Vagina (tissue), 2 donors: Measurements from ENCODE around the gene ZC3H14. TPM values are rescaled to one million over a fixed set of nuclear protein-coding genes. Genes with fewer than 3 reads are reported as not detected.

Experiments used
- DNase-seq, 2 donors: peaks; one replicate each; pipeline ENCODE4 v3.0.0-alpha.2; 2017; ENCODE audit errors: extremely low spot score in 2 of 2
- H3K27ac ChIP-seq: fragments of 200-600 bp; sonication (generic); one replicate; pipeline ENCODE4 v1.5.1; 2019
- H3K27me3 ChIP-seq: fragments of 200-600 bp; sonication (generic); one replicate; pipeline ENCODE4 v1.5.1; 2019
- H3K36me3 ChIP-seq, 2 donors: fragments of 200-600 bp; sonication (generic); one replicate each; pipeline ENCODE4 v1.5.1; 2017 to 2019
- H3K4me1 ChIP-seq: fragments of 200-600 bp; sonication (generic); one replicate; pipeline ENCODE4 v1.5.1; 2019
- H3K4me3 ChIP-seq, 2 donors: fragments of 200-600 bp; sonication (generic); 1 replicate in 1 of 2; 2 replicates in 1 of 2; pipeline ENCODE4 v1.5.1; 2016 to 2019
- H3K9me3 ChIP-seq: fragments of 200-600 bp; sonication (generic); one replicate; pipeline ENCODE4 v1.5.1; 2019
- POLR2A ChIP-seq, 2 donors: fragments of 450-650 bp; IDR thresholded peaks; one replicate each; pipeline ENCODE4 v1.6.1; 2017; ENCODE audit warnings: antibody characterized with exemption in 2 of 2, mild to moderate bottlenecking in 2 of 2, moderate library complexity in 2 of 2
- POLR2AphosphoS5 ChIP-seq, 2 donors: sonication (generic); formaldehyde crosslinking; IDR thresholded peaks; one replicate each; pipeline ENCODE4 v1.9.0; 2017; ENCODE audit warnings: antibody characterized with exemption in 2 of 2, mild to moderate bottlenecking in 2 of 2, low read depth in 1 of 2; ENCODE audit not compliant: insufficient read depth in 1 of 2
- intact Hi-C: fragments of 100-400 bp; cut with DNase I; formaldehyde crosslinking; loops from one replicate; pipeline ENCODE4 v1.15.1; 2023
- total RNA-seq: library from RNA; depleted of rRNA; stranded (reverse); fragments of >200 nt; gene quantifications from one replicate; pipeline ENCODE4 v1.2.3, GENCODE V29; 2016
- TF ChIP-seq, protein P1 (sequence below), 3 experiments: fragments of 450-650 bp in 2 of 3; fragments of 200-600 bp in 1 of 3; sonication (generic) in 1 of 3; IDR thresholded peaks; one replicate each; pipeline ENCODE4 v1.5.1; 2017 to 2019; ENCODE audit warnings: antibody characterized with exemption in 3 of 3, mild to moderate bottlenecking in 2 of 3, moderate library complexity in 2 of 3

The ZC3H14 gene
- total RNA-seq, 1 donor from 2014 or later: 58.4 TPM

DNA sequence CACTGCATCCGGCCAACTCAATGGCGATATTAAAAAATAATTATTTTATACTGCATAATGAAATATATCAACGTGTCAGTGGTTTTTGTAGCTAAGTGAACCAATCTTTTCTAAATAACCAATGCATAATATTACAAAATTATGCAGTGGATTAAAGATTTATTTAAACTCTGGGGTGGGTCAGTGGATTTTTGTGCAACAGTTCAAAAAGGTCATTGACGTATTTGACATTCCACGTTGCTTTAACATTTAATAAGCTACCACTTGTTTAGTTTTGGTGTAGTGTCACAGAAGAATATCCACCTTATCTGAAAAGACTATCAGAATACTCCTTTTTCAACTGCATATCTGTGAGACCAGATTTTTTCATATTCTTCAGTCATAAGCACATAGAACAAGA, 2.6 kb downstream of the ZC3H14 start:
- intact Hi-C loops: no loop called here
- no peak overlapping the region for H3K4me3 ChIP-seq
- H3K9me3 ChIP-seq: no peaks in the 10 kb centered on the region
- no peak for DNase-seq
- H3K27ac ChIP-seq: no peak overlapping the region
- H3K4me1 ChIP-seq: peaks cover 25% of the 10 kb centered on the region
- no peaks in the 10 kb centered on the region for H3K27me3 ChIP-seq
- H3K36me3 ChIP-seq: peaks cover 0 to 25% of the 10 kb centered on the region in 2 donors
- no peak for TF ChIP-seq POLR2A (IDR thresholded peaks at IDR 0.05)
- TF ChIP-seq POLR2AphosphoS5 (IDR thresholded peaks at IDR 0.05; ENCODE audit: insufficient read depth in 1 of 2, low read depth in 1 of 2): no peak
- TF ChIP-seq, protein P1, sequence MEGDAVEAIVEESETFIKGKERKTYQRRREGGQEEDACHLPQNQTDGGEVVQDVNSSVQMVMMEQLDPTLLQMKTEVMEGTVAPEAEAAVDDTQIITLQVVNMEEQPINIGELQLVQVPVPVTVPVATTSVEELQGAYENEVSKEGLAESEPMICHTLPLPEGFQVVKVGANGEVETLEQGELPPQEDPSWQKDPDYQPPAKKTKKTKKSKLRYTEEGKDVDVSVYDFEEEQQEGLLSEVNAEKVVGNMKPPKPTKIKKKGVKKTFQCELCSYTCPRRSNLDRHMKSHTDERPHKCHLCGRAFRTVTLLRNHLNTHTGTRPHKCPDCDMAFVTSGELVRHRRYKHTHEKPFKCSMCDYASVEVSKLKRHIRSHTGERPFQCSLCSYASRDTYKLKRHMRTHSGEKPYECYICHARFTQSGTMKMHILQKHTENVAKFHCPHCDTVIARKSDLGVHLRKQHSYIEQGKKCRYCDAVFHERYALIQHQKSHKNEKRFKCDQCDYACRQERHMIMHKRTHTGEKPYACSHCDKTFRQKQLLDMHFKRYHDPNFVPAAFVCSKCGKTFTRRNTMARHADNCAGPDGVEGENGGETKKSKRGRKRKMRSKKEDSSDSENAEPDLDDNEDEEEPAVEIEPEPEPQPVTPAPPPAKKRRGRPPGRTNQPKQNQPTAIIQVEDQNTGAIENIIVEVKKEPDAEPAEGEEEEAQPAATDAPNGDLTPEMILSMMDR (IDR thresholded peaks at IDR 0.05): no peak

DNA sequence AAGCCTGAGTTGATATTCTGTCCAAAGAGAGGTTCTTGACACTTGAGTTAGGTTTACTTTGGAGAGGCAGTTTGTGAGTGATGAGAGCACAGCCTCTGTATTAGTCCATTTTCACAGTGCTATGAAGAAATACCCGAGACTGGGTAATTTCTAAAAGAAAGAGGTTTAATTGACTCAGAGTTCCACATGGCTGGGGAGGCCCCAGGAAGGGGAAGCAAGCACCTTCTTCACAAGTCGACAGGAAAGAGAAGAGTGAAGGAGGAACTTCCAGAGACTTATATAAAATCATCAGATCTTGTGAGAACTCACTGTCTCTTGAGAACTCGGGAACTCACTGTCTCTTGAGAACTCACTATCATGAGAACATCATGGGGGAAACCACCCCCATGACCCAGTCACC, 5.4 kb downstream of the ZC3H14 start:
- TF ChIP-seq, protein P1 (IDR thresholded peaks at IDR 0.05): no peak
- TF ChIP-seq POLR2A (IDR thresholded peaks at IDR 0.05): no peak
- TF ChIP-seq POLR2AphosphoS5 (IDR thresholded peaks at IDR 0.05; ENCODE audit: insufficient read depth in 1 of 2, low read depth in 1 of 2): no peak
- Histone ChIP-seq H3K36me3 (peaks cover 0 to 46% of the 10 kb centered on the region in 2 donors), H3K4me3 (no peak overlapping the region), H3K4me1 (peaks cover 19% of the 10 kb centered on the region), H3K27ac (no peak overlapping the region), H3K9me3 (no peaks in the 10 kb centered on the region), H3K27me3 (no peaks in the 10 kb centered on the region)
- no peak for DNase-seq
- intact Hi-C loops: no loop called here

DNA sequence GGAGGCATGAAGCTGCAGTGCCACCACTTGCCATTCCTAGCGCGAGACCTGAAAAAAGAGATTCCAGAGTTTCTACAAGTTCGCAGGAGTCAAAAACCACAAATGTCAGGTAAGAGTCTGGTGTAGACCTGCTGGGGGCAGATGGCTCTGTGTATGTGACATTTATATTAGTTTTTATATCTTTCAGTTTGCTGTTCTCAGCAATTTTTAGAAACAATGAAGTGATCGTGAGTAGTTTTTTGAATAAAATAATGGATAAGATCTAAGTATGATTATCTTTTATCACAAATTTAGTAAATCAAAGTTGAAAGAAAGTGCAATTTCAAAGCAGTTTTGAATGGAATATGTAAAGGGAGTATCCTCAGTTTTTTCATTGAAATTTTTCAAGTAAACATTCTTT, 9.3 kb downstream of the ZC3H14 start:
- TF ChIP-seq, protein P1 (IDR thresholded peaks at IDR 0.05): no peak
- TF ChIP-seq POLR2A (IDR thresholded peaks at IDR 0.05) (no peak), POLR2AphosphoS5 (IDR thresholded peaks at IDR 0.05; ENCODE audit: insufficient read depth in 1 of 2, low read depth in 1 of 2) (no peak)
- H3K27ac ChIP-seq: no peak overlapping the region
- peaks cover 4 to 84% of the 10 kb centered on the region in 2 donors for H3K36me3 ChIP-seq
- intact Hi-C loops: no loop called here
- H3K4me1 ChIP-seq: no peaks in the 10 kb centered on the region
- DNase-seq: no peak
- no peaks in the 10 kb centered on the region for H3K9me3 ChIP-seq
- H3K27me3 ChIP-seq: no peaks in the 10 kb centered on the region
- no peak overlapping the region for H3K4me3 ChIP-seq

DNA sequence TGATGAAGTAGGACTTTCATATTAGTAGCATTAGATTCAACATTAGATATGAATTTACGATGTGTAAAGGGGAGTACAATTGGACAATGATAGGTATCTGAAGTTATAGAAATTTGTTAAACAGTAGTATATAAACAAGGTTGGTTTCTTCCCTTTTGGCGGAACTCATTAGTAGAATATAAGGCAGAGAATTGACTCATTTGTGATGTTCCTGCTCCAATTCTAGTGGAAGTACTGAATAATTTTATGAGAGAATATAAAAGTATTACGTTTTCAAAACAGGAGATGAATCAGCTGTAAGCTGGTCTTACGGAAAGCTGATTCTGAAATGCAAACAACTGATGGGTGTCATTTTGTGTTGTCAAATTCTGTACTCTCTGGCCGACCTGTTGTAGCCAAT, 13.4 kb downstream of the ZC3H14 start:
- DNase-seq: no peak
- Histone ChIP-seq H3K9me3 (no peaks in the 10 kb centered on the region), H3K27ac (no peak overlapping the region), H3K36me3 (peaks cover 11 to 84% of the 10 kb centered on the region in 2 donors), H3K27me3 (no peaks in the 10 kb centered on the region), H3K4me3 (no peak overlapping the region), H3K4me1 (no peaks in the 10 kb centered on the region)
- no peak for TF ChIP-seq POLR2A (IDR thresholded peaks at IDR 0.05)
- TF ChIP-seq, protein P1 (IDR thresholded peaks at IDR 0.05): no peak
- TF ChIP-seq POLR2AphosphoS5 (IDR thresholded peaks at IDR 0.05; ENCODE audit: insufficient read depth in 1 of 2, low read depth in 1 of 2): no peak
- intact Hi-C loops: no loop called here

DNA sequence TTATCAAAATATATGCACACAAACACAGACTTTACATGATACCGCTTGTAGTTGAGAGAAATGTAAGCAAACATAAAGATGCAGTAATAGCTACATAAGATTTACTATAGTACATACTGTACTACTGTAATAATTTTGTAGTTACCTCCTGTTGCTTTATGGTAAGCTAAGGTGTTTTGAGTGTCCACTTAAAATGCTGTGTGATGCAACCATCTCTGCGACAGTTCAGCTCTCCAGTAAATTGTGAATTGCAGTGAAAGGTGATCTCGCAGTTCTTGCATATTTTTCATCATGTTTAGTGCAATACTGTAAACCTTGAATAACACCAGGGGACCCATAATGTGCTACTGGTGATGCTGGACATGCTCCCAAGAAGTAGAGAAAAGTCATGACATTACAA, 21.6 kb downstream of the ZC3H14 start:
- no peak for TF ChIP-seq POLR2A (IDR thresholded peaks at IDR 0.05)
- TF ChIP-seq, protein P1 (IDR thresholded peaks at IDR 0.05): no peak
- TF ChIP-seq POLR2AphosphoS5 (IDR thresholded peaks at IDR 0.05; ENCODE audit: insufficient read depth in 1 of 2, low read depth in 1 of 2): no peak
- no peaks in the 10 kb centered on the region for H3K27me3 ChIP-seq
- H3K4me3 ChIP-seq: no peak overlapping the region
- no peaks in the 10 kb centered on the region for H3K4me1 ChIP-seq
- intact Hi-C loops: no loop called here
- peaks cover 0 to 42% of the 10 kb centered on the region in 2 donors for H3K36me3 ChIP-seq
- H3K9me3 ChIP-seq: no peaks in the 10 kb centered on the region
- no peak overlapping the region for H3K27ac ChIP-seq
- DNase-seq: no peak
